Measurements from ENCODE around the gene STRN4. TPM values are rescaled to one million over a fixed set of nuclear protein-coding genes. Genes with fewer than 3 reads are reported as not detected.

Gene STRN4
- total and polyA plus RNA-seq, 2 donors (not counting 1 experiment from before 2014, with no cell fraction given) = 111 to 112 TPM

GRCh38 chr19:46785054-46785979 is 39.1 kb upstream of the STRN4 start:
- DNase-seq = no peak
- H3K4me2 ChIP-seq (replicated peaks; ENCODE audit: low read depth, low read length, poor library complexity, severe bottlenecking) = peak overlapping the region; percentile 98
- H3K27me3 Mint-ChIP-seq = no peaks in the 10 kb centered on the region
- peaks cover 0 to 27% of the 10 kb centered on the region in 2 experiments for H3K36me3 ChIP-seq (replicated peaks in 1 of 2; ENCODE audit: control extremely low read depth in 1 of 2, control insufficient read depth in 1 of 2, extremely low read depth in 1 of 2, insufficient read depth in 2 of 2, low read length in 1 of 2)
- H3K27me3 ChIP-seq (replicated peaks in 1 of 4; ENCODE audit: control extremely low read depth in 1 of 4, control insufficient read depth in 3 of 4, insufficient read depth in 4 of 4, low read length in 3 of 4) = no peaks in the 10 kb centered on the region
- H3K9ac ChIP-seq (ENCODE audit: low read length) = peak overlapping the region; percentile 94
- peaks cover 22% of the 10 kb centered on the region for H4K20me1 ChIP-seq (ENCODE audit: control insufficient read depth, insufficient read depth, low read length, poor library complexity, severe bottlenecking)
- 69% methylated on average over 13 of the region's 19 CpGs for WGBS (ENCODE audit: insufficient coverage)
- peak overlapping the region; percentile 98 for H3K27ac Mint-ChIP-seq
- H2AFZ ChIP-seq (ENCODE audit: insufficient read depth, low read depth, low read length, poor library complexity, severe bottlenecking) = peak overlapping the region; percentile 27
- H3K9me3 Mint-ChIP-seq (ENCODE audit: insufficient read depth) = no peaks in the 10 kb centered on the region
- H3K4me3 ChIP-seq (ENCODE audit: control extremely low read depth in 1 of 5, extremely low read depth in 1 of 5, insufficient read depth in 1 of 5, low read depth in 2 of 5, low read length in 4 of 5) = peak overlapping the region in 4 of 5 experiments; percentile 11 to 95 (median 74)
- H3K27ac ChIP-seq (ENCODE audit: low read length in 2 of 2) = peak overlapping the region; percentile 47 to 58
- ATAC-seq (ENCODE audit: low read depth) = no peak
- ChIA-PET POLR2A (interaction anchor here (0.6 to 5.7 kb wide), 3 partner anchors 20 to 38 kb away, joined by 3 to 94 read pairs (median 3); no protein-coding TSS in a partner anchor), CTCF (interaction anchor here (1.0 to 4.5 kb wide), 11 partner anchors 10 to 56 kb away, joined by 3 to 27 read pairs (median 7); no protein-coding TSS in a partner anchor)
- H3K9me3 ChIP-seq (ENCODE audit: control extremely low read depth in 1 of 3, control insufficient read depth in 2 of 3, insufficient read depth in 1 of 3, low read length in 2 of 3) = no peaks in the 10 kb centered on the region
- peak overlapping the region; percentile 93 for H3K4me3 Mint-ChIP-seq
- peaks cover 60% of the 10 kb centered on the region for H3K79me2 ChIP-seq (ENCODE audit: control insufficient read depth, insufficient read depth, low read length)
- intact Hi-C loops (cut with micrococcal nuclease) = loop anchor here (5.0 kb wide), 3 partner anchors 38 to 487 kb away; partner anchors contain the start of genes FKRP, INAFM1 and STRN4
- H3K4me1 Mint-ChIP-seq = peaks cover 53% of the 10 kb centered on the region
- H3K4me1 ChIP-seq (ENCODE audit: control insufficient read depth in 2 of 2, insufficient read depth in 2 of 2, low read length in 2 of 2) = peaks cover 32 to 51% of the 10 kb centered on the region in 2 donors
- TF ChIP-seq CTCF (IDR thresholded peaks at IDR 0.05) (no peak), EZH2 (IDR thresholded peaks at IDR 0.05; ENCODE audit: borderline replicate concordance, insufficient read depth, low read depth, low read length, poor library complexity, severe bottlenecking) (no peak)
